Thyroid gland (tissue), 4 donors: ENCODE data around the gene CFAP99. TPM values are rescaled to one million over a fixed set of nuclear protein-coding genes. Genes with fewer than 3 reads are reported as not detected.
A peak's percentile ranks its signal among the peaks of the same experiment; 100 is the strongest.

Source experiments
- DNase-seq, 2 donors: peaks; one replicate each; pipeline ENCODE4 v3.0.0-alpha.2; 2019
- H3K27ac ChIP-seq, 3 donors: fragments of 200-600 bp; sonication (generic); 1 replicate in 2 of 3; 2 replicates in 1 of 3; pipeline ENCODE4 v1.5.1; 2016 to 2019; ENCODE audit warnings: mild to moderate bottlenecking in 1 of 3, moderate library complexity in 1 of 3
- H3K27me3 ChIP-seq: fragments of 200-600 bp; sonication (generic); one replicate; pipeline ENCODE4 v1.5.1; 2019
- H3K36me3 ChIP-seq, 2 donors: fragments of 200-600 bp; sonication (generic); one replicate each; pipeline ENCODE4 v1.5.1; 2016 to 2019
- H3K4me1 ChIP-seq, 2 donors: fragments of 200-600 bp; sonication (generic); one replicate each; pipeline ENCODE4 v1.5.1; 2017 to 2019
- H3K4me3 ChIP-seq, 3 donors: fragments of 200-600 bp; sonication (generic); replicated peaks in 1 of 3; 1 replicate in 2 of 3; 2 replicates in 1 of 3; pipeline ENCODE4 v1.5.1; 2016; ENCODE audit warnings: mild to moderate bottlenecking in 1 of 3
- H3K9me3 ChIP-seq: fragments of 200-600 bp; sonication (generic); one replicate; pipeline ENCODE4 v1.5.1; 2017
- POLR2A ChIP-seq, 2 donors: fragments of 450-650 bp; IDR thresholded peaks; one replicate each; pipeline ENCODE4 v1.6.1; 2017; ENCODE audit warnings: antibody characterized with exemption in 2 of 2, mild to moderate bottlenecking in 2 of 2, moderate library complexity in 1 of 2
- WGBS, 2 donors: methylation state at CpG; one replicate each; pipeline ENCODE4 v1.1.5; 2017; 5-methylcytosine and 5-hydroxymethylcytosine counted together
- intact Hi-C: fragments of 100-400 bp; cut with DNase I; formaldehyde crosslinking; loops from one replicate; pipeline ENCODE4 v1.15.1; 2023
- total RNA-seq, 4 donors: library from RNA; depleted of rRNA; stranded (reverse); fragments of >200 nt; gene quantifications; one replicate each; pipeline ENCODE4 v1.2.3, GENCODE V29; 2016
- TF ChIP-seq, protein P1 (sequence below), 6 experiments: fragments of 200-600 bp in 3 of 6; fragments of 450-650 bp in 3 of 6; sonication (generic) in 3 of 6; IDR thresholded peaks; one replicate each; pipeline ENCODE4 v1.5.1; 2016 to 2019; ENCODE audit warnings: antibody characterized with exemption in 6 of 6, mild to moderate bottlenecking in 2 of 6, inconsistent platforms in 1 of 6, moderate library complexity in 1 of 6

Gene CFAP99
- 1 to 10 TPM in 2 of 4 donors, under 1 TPM in 1, not detected in 1; 0.27 to 1.9 (median 1.1) TPM for total RNA-seq

DNA sequence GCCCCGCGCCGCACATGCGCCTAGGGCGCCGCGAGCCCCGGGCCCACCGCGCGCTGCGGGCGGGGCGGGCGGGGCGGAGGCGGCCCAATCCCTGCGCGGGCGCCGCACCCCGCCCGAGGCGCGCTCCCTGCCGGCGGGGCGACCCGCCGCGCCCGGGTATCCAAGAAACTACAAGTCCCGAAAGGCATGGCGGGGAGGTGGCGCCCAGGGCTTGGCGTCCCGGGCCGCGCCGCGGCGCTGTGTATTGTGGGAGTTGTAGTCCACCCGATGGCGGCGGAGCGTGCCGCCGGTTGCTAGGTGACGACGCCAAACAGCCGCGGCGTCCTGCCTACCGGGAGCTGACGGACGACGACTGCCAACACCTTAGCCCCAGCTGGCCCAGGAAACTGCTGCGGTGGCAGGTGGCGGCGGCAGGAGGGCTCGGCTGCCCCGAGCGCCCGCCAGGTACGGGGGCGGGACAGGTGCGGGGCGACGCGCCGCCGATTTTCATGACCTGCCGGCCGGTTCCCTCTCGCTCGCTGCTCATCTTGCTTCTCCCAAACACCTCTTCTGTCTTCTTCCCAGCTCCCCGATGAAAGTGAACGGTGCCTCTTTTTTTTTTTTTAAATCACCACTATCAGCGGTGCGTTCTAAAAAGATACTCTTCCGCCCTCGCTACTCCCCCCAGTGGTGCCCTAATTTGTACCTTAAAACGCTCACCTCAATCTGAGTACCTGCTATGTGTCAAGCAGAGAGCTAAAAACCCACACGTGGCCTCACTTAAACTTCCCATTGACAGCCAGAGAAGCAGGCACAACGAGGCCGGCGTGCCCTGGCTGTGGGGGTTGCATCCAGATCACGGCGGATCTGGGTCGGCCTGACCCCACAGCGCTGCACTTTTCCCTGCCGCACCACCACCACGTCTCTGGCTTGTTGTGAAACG is at the start of gene CFAP99:
Gene CFAP99 (plus strand): TSS at position 306 of the 922 bp plus-strand sequence.
- Histone ChIP-seq H3K27me3 (no peaks in the 10 kb centered on the region), H3K27ac (no peak within 1 kb of the TSS)

DNA sequence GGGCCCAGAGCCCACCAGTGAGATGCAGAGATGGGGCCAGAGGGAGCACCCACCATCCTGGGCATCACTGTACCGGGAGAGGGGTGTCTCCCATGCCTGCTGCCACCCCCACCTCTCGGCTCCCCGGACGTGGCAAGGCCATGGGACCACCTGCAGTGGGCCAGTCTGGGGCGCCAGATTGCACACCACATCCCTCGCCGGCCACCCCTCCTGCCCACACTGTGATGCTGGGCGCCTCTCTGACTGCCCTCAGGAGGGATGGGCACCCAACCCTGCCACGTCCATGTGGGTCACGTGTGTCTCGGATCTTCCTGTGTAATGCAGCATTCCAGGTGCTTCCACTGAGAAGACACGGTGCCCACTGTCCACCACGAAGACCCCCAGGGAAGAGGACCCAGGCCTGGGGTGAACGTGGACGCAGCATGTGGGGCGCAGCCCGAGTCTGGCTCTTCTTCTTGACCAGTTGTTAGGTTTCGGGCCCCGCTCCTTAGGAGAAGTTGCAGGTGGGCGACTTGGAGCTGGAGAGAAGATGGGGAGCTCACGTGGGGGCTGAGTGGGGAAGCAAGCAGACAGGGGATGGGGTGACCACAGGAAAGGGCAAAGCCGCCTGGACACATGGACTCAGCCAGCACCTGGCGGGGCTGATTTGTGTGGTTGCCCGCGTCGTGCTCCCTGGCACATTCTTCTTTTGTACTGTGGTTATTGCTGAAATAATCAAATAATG is 48.0 kb upstream of the CFAP99 start:
- peaks cover 0 to 5% of the 10 kb centered on the region in 2 donors for H3K4me1 ChIP-seq
- H3K9me3 ChIP-seq, result no peaks in the 10 kb centered on the region
- intact Hi-C loops, result no loop called here
- no peaks in the 10 kb centered on the region for H3K27me3 ChIP-seq
- DNase-seq, result no peak
- H3K36me3 ChIP-seq, result no peaks in the 10 kb centered on the region
- no peak overlapping the region for H3K4me3 ChIP-seq
- WGBS, 2 donors, result 82 to 87% methylated on average over 17 of the region's 26 CpGs
- TF ChIP-seq, protein P1, sequence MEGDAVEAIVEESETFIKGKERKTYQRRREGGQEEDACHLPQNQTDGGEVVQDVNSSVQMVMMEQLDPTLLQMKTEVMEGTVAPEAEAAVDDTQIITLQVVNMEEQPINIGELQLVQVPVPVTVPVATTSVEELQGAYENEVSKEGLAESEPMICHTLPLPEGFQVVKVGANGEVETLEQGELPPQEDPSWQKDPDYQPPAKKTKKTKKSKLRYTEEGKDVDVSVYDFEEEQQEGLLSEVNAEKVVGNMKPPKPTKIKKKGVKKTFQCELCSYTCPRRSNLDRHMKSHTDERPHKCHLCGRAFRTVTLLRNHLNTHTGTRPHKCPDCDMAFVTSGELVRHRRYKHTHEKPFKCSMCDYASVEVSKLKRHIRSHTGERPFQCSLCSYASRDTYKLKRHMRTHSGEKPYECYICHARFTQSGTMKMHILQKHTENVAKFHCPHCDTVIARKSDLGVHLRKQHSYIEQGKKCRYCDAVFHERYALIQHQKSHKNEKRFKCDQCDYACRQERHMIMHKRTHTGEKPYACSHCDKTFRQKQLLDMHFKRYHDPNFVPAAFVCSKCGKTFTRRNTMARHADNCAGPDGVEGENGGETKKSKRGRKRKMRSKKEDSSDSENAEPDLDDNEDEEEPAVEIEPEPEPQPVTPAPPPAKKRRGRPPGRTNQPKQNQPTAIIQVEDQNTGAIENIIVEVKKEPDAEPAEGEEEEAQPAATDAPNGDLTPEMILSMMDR (IDR thresholded peaks at IDR 0.05), result no peak
- TF ChIP-seq POLR2A (IDR thresholded peaks at IDR 0.05), result no peak
- H3K27ac ChIP-seq, result no peak overlapping the region

More for the DNA sequence above, at the start of gene CFAP99:
- peak in 1 of 2 donors; percentile 36 for TF ChIP-seq POLR2A (IDR thresholded peaks at IDR 0.05)
- TF ChIP-seq, protein P1 (IDR thresholded peaks at IDR 0.05), result peak in 3 of 6 experiments; percentile 2 to 34 (median 20)
- Histone ChIP-seq H3K4me3 (peak within 1 kb of the TSS in 2 of 3 donors; percentile 34 to 43), H3K9me3 (no peaks in the 10 kb centered on the region), H3K36me3 (no peaks in the 10 kb centered on the region), H3K4me1 (peaks cover 8 to 30% of the 10 kb centered on the region in 2 donors)
- 0% methylated on average over 38 to 39 of the region's 94 CpGs for WGBS, 2 donors
- DNase-seq, result peak; percentile 98
- intact Hi-C loops, result loop anchor here (5.0 kb wide), 2 partner anchors 118 to 157 kb away; partner anchors contain the start of genes FAM193A and MXD4

DNA sequence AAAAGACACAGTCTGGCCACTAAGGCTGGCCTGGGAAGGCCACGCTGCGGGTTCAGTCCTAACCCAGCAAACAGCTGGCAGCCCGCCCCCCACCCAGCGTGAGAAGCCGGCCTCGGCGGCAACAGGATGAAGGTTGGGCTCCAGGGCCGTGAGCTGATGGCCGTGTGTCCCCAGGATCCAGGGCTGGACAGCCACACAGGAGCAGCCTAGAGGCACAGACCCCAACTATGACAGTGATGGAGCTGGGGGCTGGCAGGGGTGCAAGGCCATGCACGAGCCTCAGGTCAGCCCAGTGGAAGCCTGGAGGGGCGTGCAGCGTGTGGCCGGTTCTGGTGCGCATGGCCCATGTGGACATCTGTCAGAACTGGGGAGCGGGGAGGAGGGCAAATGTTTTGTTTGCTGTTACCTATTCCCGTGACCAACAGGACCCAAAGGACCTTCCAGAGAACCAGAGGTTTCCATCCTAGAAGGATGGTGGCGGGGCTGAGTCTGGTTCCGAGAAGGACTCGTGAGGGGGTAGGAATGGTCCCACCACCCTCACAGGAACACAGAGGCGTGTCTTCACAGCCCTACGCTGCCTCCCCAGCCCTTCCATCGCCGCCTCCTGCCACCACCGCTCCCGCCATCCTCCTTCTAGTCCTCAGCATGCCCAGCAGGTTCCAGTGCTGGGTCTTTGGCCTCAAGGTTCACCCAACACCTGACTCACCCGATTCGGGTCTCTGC is 46.8 kb upstream of the CFAP99 start:
- Histone ChIP-seq H3K36me3 (no peaks in the 10 kb centered on the region), H3K9me3 (no peaks in the 10 kb centered on the region), H3K4me3 (no peak overlapping the region), H3K27me3 (no peaks in the 10 kb centered on the region), H3K27ac (no peak overlapping the region), H3K4me1 (no peaks in the 10 kb centered on the region)
- WGBS, 2 donors, result 75 to 79% methylated on average over 22 to 24 of the region's 27 CpGs
- no peak for TF ChIP-seq POLR2A (IDR thresholded peaks at IDR 0.05)
- TF ChIP-seq, protein P1 (IDR thresholded peaks at IDR 0.05), result no peak
- DNase-seq, result no peak
- intact Hi-C loops, result no loop called here

DNA sequence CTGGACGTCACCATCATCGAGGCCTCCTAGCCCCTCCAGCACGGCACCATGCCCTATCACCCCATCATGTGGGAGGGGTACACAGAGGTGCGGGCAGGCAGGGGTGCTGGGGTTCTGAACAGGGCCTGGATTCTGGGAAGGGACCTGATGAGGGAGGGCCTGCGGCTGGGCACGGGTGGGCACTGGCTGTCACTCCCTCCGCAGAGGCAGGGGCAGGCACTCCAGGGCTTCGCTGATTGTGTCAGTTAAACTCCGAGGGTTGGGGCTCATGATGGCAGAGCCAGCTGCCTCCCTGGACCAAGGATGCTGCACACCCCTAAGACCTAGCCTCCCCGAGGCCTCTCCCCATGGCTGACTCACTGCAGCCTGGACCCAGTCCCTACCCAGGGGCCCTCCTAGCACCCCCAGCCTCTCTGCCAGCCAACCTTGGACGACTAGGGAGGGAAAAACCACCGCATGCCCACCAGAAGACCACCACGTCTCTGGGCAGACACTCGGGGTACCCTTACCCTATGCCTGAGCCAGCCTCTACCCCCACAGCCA is 46.2 kb upstream of the CFAP99 start:
- WGBS, 2 donors, result 90 to 96% methylated on average over 4 to 8 of the region's 14 CpGs

More for the DNA sequence above, 46.2 kb upstream of the CFAP99 start:
- DNase-seq, result no peak
- TF ChIP-seq, protein P1 (IDR thresholded peaks at IDR 0.05), result no peak
- no peak for TF ChIP-seq POLR2A (IDR thresholded peaks at IDR 0.05)
- H3K4me3 ChIP-seq, result no peak overlapping the region
- H3K27me3 ChIP-seq, result no peaks in the 10 kb centered on the region
- no peaks in the 10 kb centered on the region for H3K36me3 ChIP-seq
- intact Hi-C loops, result no loop called here
- H3K9me3 ChIP-seq, result no peaks in the 10 kb centered on the region
- H3K27ac ChIP-seq, result no peak overlapping the region
- no peaks in the 10 kb centered on the region for H3K4me1 ChIP-seq
